GM12878 (cell line): ENCODE data around the gene PSAP. TPM values are rescaled to one million over a fixed set of nuclear protein-coding genes. Genes with fewer than 3 reads are reported as not detected.

Experiments
- ATAC-seq: fragments of 200-7000 bp; cut with Tn5 transposase; 3 replicates; pipeline ENCODE4 v1.9.1; 2020; ENCODE audit warnings: mild to moderate bottlenecking, moderate library complexity
- BruUV-seq: library from RNA; stranded (reverse); fragments of 400-500 nt; replicated peaks from 2 replicates; lab custom pipeline; 2021; lab: Mats Ljungman, UMichigan
- CTCF ChIA-PET: fragments of 300-600 bp; sonication (Branson Sonifier 250); formaldehyde crosslinking; extraction: SDS; loops from one replicate; lab custom pipeline; 2021; ENCODE audit warnings: inconsistent platforms; lab: Yijun Ruan, JAX
- POLR2A ChIA-PET: fragments of 350-600 bp; formaldehyde crosslinking; extraction: SDS; loops from one replicate; lab custom pipeline; 2021; ENCODE audit warnings: inconsistent platforms; lab: Charles Lee
- RAD21 ChIA-PET: fragments of 300-600 bp; sonication (Branson Sonifier 250); formaldehyde crosslinking; loops from one replicate; lab custom pipeline; 2023; ENCODE audit warnings: antibody characterized with exemption; ENCODE audit not compliant: unreplicated experiment; lab: Charles Lee
- SMC1A ChIA-PET: fragments of 300-600 bp; sonication (Branson Sonifier 250); formaldehyde crosslinking; loops from one replicate; lab custom pipeline; 2023; ENCODE audit not compliant: unreplicated experiment, uncharacterized antibody; lab: Charles Lee
- DNase-seq: peaks from one replicate; pipeline ENCODE4 v3.0.0-alpha.2; 2011; ENCODE audit warnings: low read depth, low spot score
- FAIRE-seq: peaks from 3 replicates; lab custom pipeline; 2011; peaks lifted over from hg19 to GRCh38; lab: Jason Lieb, UNC
- H2AFZ ChIP-seq: 2 replicates; pipeline ENCODE4 v1.6.0; 2011; ENCODE audit warnings: low read depth, low read length, control low read depth; ENCODE audit not compliant: control insufficient read depth
- H3K27ac ChIP-seq: 2 replicates; pipeline ENCODE4 v1.5.1; 2011; ENCODE audit warnings: control low read depth; ENCODE audit not compliant: control insufficient read depth, insufficient read depth
- H3K27me3 ChIP-seq, 2 experiments: replicated peaks in 1 of 2; 2 replicates each; pipeline versions ENCODE4 v1.6.0 to v1.6.1; 2011; ENCODE audit warnings: low read length in 1 of 2; ENCODE audit not compliant: control insufficient read depth in 2 of 2, insufficient read depth in 2 of 2
- H3K36me3 ChIP-seq, 2 experiments: 2 replicates each; pipeline ENCODE4 v1.5.1; 2011; ENCODE audit warnings: low read length in 1 of 2; ENCODE audit not compliant: control insufficient read depth in 2 of 2, insufficient read depth in 2 of 2
- H3K4me1 ChIP-seq: 2 replicates; pipeline ENCODE4 v1.6.1; 2011; ENCODE audit warnings: mild to moderate bottlenecking, low read length, moderate library complexity, mixed read lengths; ENCODE audit not compliant: control insufficient read depth, insufficient read depth
- H3K4me2 ChIP-seq: 2 replicates; pipeline ENCODE4 v1.6.0; 2011; ENCODE audit warnings: control low read depth; ENCODE audit not compliant: control insufficient read depth, insufficient read depth
- H3K4me3 ChIP-seq: fragments of 200-600 bp; sonication (generic); 2 replicates; pipeline ENCODE4 v1.5.1; 2016
- H3K79me2 ChIP-seq: 2 replicates; pipeline ENCODE4 v1.6.0; 2011; ENCODE audit warnings: low read length; ENCODE audit not compliant: control insufficient read depth, insufficient read depth
- H3K9ac ChIP-seq: 2 replicates; pipeline ENCODE4 v1.8.0; 2011; ENCODE audit warnings: low read length, control low read depth, mixed read lengths; ENCODE audit not compliant: control insufficient read depth, insufficient read depth
- H3K9me3 ChIP-seq: replicated peaks from 3 replicates; pipeline ENCODE4 v1.5.1; 2011; ENCODE audit warnings: mild to moderate bottlenecking, low read length; ENCODE audit not compliant: control insufficient read depth, insufficient read depth
- H4K20me1 ChIP-seq: 2 replicates; pipeline ENCODE4 v1.6.0; 2011; ENCODE audit not compliant: control insufficient read depth, insufficient read depth
- BHLHE40 ChIP-seq, 2 experiments: fragments of 450-650 bp in 1 of 2; IDR thresholded peaks; 2 replicates each; pipeline ENCODE4 v1.6.1; 2011 to 2017; ENCODE audit warnings: low read depth in 2 of 2, borderline replicate concordance in 1 of 2, improper control_type of control experiment in 1 of 2, low read length in 1 of 2, mild to moderate bottlenecking in 1 of 2
- CBFB ChIP-seq: IDR thresholded peaks from 2 replicates; pipeline ENCODE4 v1.6.1; 2016; ENCODE audit warnings: antibody characterized with exemption, low read depth
- CREM ChIP-seq: IDR thresholded peaks from 2 replicates; pipeline ENCODE4 v1.6.1; 2014; ENCODE audit warnings: antibody characterized with exemption, low read depth
- IRF4 ChIP-seq: IDR thresholded peaks from 2 replicates; pipeline ENCODE4 v1.6.1; 2011; ENCODE audit warnings: low read depth, low read length
- MTA3 ChIP-seq: IDR thresholded peaks from 2 replicates; pipeline ENCODE4 v1.6.1; 2012; ENCODE audit warnings: low read length, inconsistent platforms, borderline replicate concordance
- PRDM15 ChIP-seq: fragments of 450-650 bp; formaldehyde crosslinking; IDR thresholded peaks from 2 replicates; pipeline ENCODE4 v1.4.0; 2020; ENCODE audit warnings: mild to moderate bottlenecking, moderate library complexity
- RELA ChIP-seq: fragments of 450-650 bp; IDR thresholded peaks from 2 replicates; pipeline ENCODE4 v1.8.0; 2014; ENCODE audit warnings: borderline replicate concordance; ENCODE audit not compliant: partially characterized antibody
- YY1 ChIP-seq: IDR thresholded peaks from 2 replicates; pipeline ENCODE4 v1.6.1; 2011; ENCODE audit warnings: low read depth, mild to moderate bottlenecking, low read length
- ZNF24 ChIP-seq: fragments of 450-650 bp; IDR thresholded peaks from 2 replicates; pipeline ENCODE4 v1.6.1; 2017; ENCODE audit warnings: antibody characterized with exemption, mild to moderate bottlenecking
- WGBS: methylation state at CpG from one replicate; pipeline ENCODE4 v1.1.6; 2016; ENCODE audit warnings: low lambda C conversion rate; ENCODE audit not compliant: insufficient replicate concordance, insufficient coverage; ENCODE audit errors: missing lambda C conversion rate; 5-methylcytosine and 5-hydroxymethylcytosine counted together
- in situ Hi-C: fragments of 300-500 bp; cut with MboI; formaldehyde crosslinking; loops from 9 replicates; pipeline ENCODE4 v1.14.3; 2018; ENCODE audit warnings: mixed read lengths
- intact Hi-C: fragments of 100-400 bp; cut with micrococcal nuclease; formaldehyde crosslinking; loops from one replicate; pipeline ENCODE4 v1.14.2; 2022; ENCODE audit not compliant: unreplicated experiment
- polyA plus RNA-seq, 11 experiments: library from polyadenylated mRNA; depleted of rRNA in 4 of 11; unstranded in 6 of 11; stranded (reverse) in 5 of 11; fragments of >200 nt; fragmentation: Nextera tagmentation in 4 of 11; fragmentation: Illumina TruSeq in 1 of 11; extraction: Ambion mirVana in 4 of 11; extraction: Trizol in 1 of 11; gene quantifications; 1 replicate in 1 of 11; 2 replicates in 10 of 11; pipeline versions ENCODE4 v1.2.1 to v1.2.3, GENCODE V29; 2011 to 2016; ENCODE audit warnings: inconsistent platforms in 2 of 11, missing spikeins in 2 of 11, low read depth in 1 of 11
- total RNA-seq, 4 experiments: library from RNA; depleted of rRNA in 3 of 4; stranded (reverse); fragments of >200 nt in 3 of 4; fragmentation: Illumina TruSeq in 1 of 4; extraction: Trizol in 1 of 4; gene quantifications; 2 replicates each; pipeline versions ENCODE4 v1.2.1 to v1.2.3, GENCODE V29; 2013 to 2021
- TF ChIP-seq, protein P1 (sequence below): fragments of 450-650 bp; formaldehyde crosslinking; IDR thresholded peaks from 2 replicates; pipeline ENCODE4 v1.5.0; 2022; ENCODE audit warnings: mild to moderate bottlenecking, missing genetic modification characterization

Gene PSAP
- total and polyA plus RNA-seq, 10 of the 15 experiments (the other 5 are each of a cell fraction or from before 2014, with no cell fraction given) = 178 to 336 (median 286) TPM

DNA sequence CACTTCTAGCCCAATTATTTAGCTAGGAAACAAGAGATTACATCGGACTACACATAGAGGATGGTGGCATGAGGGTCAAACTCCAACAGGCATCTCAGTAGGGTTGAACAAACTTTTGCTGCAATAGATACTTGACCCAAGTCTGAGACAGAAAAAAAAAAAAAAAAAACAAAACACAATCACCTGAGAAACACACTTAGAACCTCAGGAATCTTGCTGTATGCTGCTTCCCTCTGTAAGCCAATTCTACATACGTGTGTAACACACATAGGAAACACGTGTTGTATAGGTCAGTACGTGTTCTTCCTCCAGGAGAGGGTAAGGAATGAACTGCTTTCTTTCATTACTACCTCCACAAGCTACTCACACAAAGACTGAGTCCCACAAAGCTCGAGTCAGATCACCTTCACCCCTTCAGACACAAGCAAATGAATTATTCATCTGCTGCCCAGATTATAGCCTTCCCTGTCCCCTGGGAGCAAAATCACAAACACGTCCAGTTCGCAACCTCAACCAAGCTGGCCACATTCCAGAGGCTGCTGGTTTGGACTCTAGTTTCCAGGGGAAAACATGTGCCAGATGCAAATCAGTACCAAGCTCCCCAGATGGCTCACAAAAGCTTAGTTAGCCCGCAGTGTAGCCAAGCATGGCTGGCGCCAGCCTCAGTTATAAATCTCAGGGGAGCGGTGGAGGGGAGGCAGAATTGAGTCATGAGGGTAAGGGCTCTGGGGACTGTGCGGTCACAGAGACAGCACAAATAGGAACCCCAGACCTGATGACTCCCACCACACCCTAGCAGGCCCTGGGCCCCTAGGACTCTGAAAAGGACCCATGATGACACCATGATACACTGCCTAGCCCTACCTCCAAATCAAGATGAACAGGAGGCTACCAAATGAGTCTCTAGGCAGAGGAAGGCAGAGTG lies 15.1 kb downstream of the PSAP start:
- Histone ChIP-seq H3K4me1 (peaks cover 61% of the 10 kb centered on the region), H3K4me2 (peak overlapping the region; percentile 86), H3K36me3 (peaks cover 14 to 24% of the 10 kb centered on the region in 2 experiments), H3K27me3 (no peaks in the 10 kb centered on the region), H4K20me1 (no peaks in the 10 kb centered on the region), H3K79me2 (peaks cover 66% of the 10 kb centered on the region), H3K27ac (peak overlapping the region; percentile 89), H2AFZ (no peak overlapping the region; the same call in 1 of the 2 replicates), H3K9me3 (no peaks in the 10 kb centered on the region), H3K4me3 (peak overlapping the region; percentile 44), H3K9ac (peak overlapping the region; percentile 67)
- DNase-seq (peak; percentile 97), ATAC-seq (peak; percentile 97), FAIRE-seq (peak; percentile 62)
- 5% methylated on average over 11 of the region's 11 CpGs for WGBS
- ChIA-PET CTCF (interaction anchor here (0.8 to 7.5 kb wide), 17 partner anchors 9 to 224 kb away, joined by 3 to 104 read pairs (median 4); partner anchors contain the start of genes PSAP and VSIR), RAD21 (interaction anchor here (0.7 to 6.7 kb wide), 17 partner anchors 15 to 463 kb away, joined by 3 to 39 read pairs (median 4); partner anchors contain the start of gene PSAP), POLR2A (interaction anchor here (0.6 to 2.8 kb wide), 5 partner anchors 15 to 163 kb away, joined by 3 to 20 read pairs (median 4); partner anchors contain the start of gene PSAP), SMC1A (interaction anchor here (0.6 to 4.0 kb wide), 20 partner anchors 10 to 520 kb away, joined by 3 to 27 read pairs (median 5); partner anchors contain the start of genes PSAP and VSIR)
- no TSS peak for BruUV-seq
- in situ Hi-C loops (no loop called here), intact Hi-C loops (loop anchor here (1.0 to 2.0 kb wide), 4 partner anchors 37 to 213 kb away; no protein-coding TSS in a partner anchor)
- TF ChIP-seq RELA = peak; percentile 24
- TF ChIP-seq YY1 = peak; percentile 55; the same call in 1 of the 2 replicates
- no peak for TF ChIP-seq ZNF24
- TF ChIP-seq BHLHE40 (IDR thresholded peaks at IDR 0.05; ENCODE audit: borderline replicate concordance in 1 of 2, low read depth in 2 of 2, low read length in 1 of 2) = peak; percentile 92 to 94
- peak; percentile 98 for TF ChIP-seq CBFB
- TF ChIP-seq CREM = peak; percentile 93
- TF ChIP-seq, protein P1, sequence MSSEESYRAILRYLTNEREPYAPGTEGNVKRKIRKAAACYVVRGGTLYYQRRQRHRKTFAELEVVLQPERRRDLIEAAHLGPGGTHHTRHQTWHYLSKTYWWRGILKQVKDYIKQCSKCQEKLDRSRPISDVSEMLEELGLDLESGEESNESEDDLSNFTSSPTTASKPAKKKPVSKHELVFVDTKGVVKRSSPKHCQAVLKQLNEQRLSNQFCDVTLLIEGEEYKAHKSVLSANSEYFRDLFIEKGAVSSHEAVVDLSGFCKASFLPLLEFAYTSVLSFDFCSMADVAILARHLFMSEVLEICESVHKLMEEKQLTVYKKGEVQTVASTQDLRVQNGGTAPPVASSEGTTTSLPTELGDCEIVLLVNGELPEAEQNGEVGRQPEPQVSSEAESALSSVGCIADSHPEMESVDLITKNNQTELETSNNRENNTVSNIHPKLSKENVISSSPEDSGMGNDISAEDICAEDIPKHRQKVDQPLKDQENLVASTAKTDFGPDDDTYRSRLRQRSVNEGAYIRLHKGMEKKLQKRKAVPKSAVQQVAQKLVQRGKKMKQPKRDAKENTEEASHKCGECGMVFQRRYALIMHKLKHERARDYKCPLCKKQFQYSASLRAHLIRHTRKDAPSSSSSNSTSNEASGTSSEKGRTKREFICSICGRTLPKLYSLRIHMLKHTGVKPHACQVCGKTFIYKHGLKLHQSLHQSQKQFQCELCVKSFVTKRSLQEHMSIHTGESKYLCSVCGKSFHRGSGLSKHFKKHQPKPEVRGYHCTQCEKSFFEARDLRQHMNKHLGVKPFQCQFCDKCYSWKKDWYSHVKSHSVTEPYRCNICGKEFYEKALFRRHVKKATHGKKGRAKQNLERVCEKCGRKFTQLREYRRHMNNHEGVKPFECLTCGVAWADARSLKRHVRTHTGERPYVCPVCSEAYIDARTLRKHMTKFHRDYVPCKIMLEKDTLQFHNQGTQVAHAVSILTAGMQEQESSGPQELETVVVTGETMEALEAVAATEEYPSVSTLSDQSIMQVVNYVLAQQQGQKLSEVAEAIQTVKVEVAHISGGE (CRISPR knock-in tag) = no peak
- no peak for TF ChIP-seq PRDM15 (CRISPR knock-in tag)
- peak; percentile 97; the same call in 1 of the 2 replicates for TF ChIP-seq MTA3
- peak; percentile 96 for TF ChIP-seq IRF4
